ENCODE data around the gene SYNPO2. TPM values are rescaled to one million over a fixed set of nuclear protein-coding genes. Genes with fewer than 3 reads are reported as not detected.

The SYNPO2 gene
- polyA plus RNA-seq, 1 experiment = 5.1 TPM

DNA sequence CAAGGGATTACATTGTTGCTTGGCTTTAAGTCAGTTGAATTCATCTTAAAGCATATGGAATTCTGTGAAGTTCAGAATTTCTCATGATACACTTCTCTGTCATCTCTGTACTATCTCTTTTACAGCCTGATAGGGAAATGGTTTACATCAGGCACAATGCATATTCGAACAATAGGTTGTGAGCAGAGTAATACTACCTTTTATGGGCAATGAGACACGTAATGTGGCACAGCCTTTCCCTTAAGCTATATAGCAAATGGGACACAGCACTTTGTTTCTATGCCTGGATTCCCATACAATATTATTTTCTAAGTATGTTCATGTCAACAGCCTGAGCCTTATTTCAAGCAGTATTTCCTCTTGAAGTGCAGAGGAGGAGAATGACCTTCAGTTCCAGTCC, 58.4 kb downstream of the SYNPO2 start:
- TF ChIP-seq, protein P1, sequence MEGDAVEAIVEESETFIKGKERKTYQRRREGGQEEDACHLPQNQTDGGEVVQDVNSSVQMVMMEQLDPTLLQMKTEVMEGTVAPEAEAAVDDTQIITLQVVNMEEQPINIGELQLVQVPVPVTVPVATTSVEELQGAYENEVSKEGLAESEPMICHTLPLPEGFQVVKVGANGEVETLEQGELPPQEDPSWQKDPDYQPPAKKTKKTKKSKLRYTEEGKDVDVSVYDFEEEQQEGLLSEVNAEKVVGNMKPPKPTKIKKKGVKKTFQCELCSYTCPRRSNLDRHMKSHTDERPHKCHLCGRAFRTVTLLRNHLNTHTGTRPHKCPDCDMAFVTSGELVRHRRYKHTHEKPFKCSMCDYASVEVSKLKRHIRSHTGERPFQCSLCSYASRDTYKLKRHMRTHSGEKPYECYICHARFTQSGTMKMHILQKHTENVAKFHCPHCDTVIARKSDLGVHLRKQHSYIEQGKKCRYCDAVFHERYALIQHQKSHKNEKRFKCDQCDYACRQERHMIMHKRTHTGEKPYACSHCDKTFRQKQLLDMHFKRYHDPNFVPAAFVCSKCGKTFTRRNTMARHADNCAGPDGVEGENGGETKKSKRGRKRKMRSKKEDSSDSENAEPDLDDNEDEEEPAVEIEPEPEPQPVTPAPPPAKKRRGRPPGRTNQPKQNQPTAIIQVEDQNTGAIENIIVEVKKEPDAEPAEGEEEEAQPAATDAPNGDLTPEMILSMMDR (IDR thresholded peaks at IDR 0.05; ENCODE audit: low read depth, low read length) = no peak
- CTCF ChIA-PET = no interaction called here
- no peak for DNase-seq (ENCODE audit: low read depth, low spot score)
- H3K9me3 ChIP-seq (ENCODE audit: control insufficient read depth, insufficient read depth, low read length) = no peaks in the 10 kb centered on the region
- POLR2A ChIA-PET = no interaction called here
- H3K27me3 ChIP-seq (ENCODE audit: control insufficient read depth, insufficient read depth, low read length) = no peaks in the 10 kb centered on the region
- no peak overlapping the region for H3K4me3 ChIP-seq (ENCODE audit: low read depth, low read length)
- H3K27ac ChIP-seq (ENCODE audit: low read depth, low read length) = no peak overlapping the region

DNA sequence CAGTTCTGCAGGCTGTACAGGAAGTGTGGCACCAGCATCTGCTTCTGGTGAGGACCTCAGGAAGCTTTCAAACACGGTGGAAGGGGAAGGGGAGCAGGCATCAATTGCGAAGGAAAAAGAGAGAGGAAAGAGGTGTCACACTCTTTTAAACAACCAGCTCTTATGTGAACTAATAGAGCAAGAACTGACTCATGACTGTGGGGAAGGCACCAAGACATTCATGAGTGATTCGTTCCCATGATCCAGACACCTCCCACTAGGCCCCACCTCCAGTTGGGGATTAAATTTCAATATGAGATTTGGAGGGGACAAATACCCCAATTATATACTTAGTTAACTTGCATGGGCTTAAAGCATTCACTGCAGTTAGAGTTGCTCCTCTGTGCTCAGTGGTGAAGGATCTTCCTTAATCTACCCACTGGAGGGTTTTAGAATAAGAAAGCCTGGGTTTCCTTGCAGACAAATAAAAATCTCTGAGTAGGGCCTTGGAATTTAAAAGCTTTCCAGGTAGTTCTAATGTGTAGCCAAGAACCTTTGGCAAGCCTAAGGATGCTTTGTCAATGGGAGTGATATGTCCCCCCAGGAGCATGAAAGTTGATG, 60.0 kb downstream of the SYNPO2 start:
- H3K4me3 ChIP-seq (ENCODE audit: low read depth, low read length) = no peak overlapping the region
- H3K9me3 ChIP-seq (ENCODE audit: control insufficient read depth, insufficient read depth, low read length) = no peaks in the 10 kb centered on the region
- ChIA-PET CTCF (no interaction called here), POLR2A (no interaction called here)
- no peak for DNase-seq (ENCODE audit: low read depth, low spot score)
- TF ChIP-seq, protein P1 (IDR thresholded peaks at IDR 0.05; ENCODE audit: low read depth, low read length) = no peak
- H3K27ac ChIP-seq (ENCODE audit: low read depth, low read length) = no peak overlapping the region
- no peaks in the 10 kb centered on the region for H3K27me3 ChIP-seq (ENCODE audit: control insufficient read depth, insufficient read depth, low read length)

DNA sequence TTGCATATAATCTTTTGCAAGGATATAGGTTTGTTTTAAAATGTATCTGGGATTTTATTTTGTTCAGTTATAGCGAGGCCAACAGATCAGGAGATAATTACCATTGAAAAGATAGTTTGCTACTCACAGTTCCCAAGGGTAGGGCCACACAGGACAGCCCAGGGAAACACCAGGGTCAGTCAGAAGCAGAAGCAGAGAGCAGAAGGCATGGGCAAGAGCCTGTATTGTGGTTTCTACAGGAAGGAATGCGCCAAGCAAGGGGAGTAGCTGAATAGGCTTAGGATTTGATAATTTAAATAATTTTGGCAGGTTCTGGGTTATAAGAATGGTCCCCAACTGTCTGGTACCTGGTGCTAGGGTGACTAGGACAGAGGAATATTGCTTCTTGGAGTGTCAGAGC, 61.6 kb downstream of the SYNPO2 start:
- POLR2A ChIA-PET = no interaction called here
- TF ChIP-seq, protein P1 (IDR thresholded peaks at IDR 0.05; ENCODE audit: low read depth, low read length) = no peak
- DNase-seq (ENCODE audit: low read depth, low spot score) = no peak
- H3K27me3 ChIP-seq (ENCODE audit: control insufficient read depth, insufficient read depth, low read length) = no peaks in the 10 kb centered on the region
- H3K27ac ChIP-seq (ENCODE audit: low read depth, low read length) = no peak overlapping the region
- no peak overlapping the region for H3K4me3 ChIP-seq (ENCODE audit: low read depth, low read length)
- no peaks in the 10 kb centered on the region for H3K9me3 ChIP-seq (ENCODE audit: control insufficient read depth, insufficient read depth, low read length)
- CTCF ChIA-PET = no interaction called here

DNA sequence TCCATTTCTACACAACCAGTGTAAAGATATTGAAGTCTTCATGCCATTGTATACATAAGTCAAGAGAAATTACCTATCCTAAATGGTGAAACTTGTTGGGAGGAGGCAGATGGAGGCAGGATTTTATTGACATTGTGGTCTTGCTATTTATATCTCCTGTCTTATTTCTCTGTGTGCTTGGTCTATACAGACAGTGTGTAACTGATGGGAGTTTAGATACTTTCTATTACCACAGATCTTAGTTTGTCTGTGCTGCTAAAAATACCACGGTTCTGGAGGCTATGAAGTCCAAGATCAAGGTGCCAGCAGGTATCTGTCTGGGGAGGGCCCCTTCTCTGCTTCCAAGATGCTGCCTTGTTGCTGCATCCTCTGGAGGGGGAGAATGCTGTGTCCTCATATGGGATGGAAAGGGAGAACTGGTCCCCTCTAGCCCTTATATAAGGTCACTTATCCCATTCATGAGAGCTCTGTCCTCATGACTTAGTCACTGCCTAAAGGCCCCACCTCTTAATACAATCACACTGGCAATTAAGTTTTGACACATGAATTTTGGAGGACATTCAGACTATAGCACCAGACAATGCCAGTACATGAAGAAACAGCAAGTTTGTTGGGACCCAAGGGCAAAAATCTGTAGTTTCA, 62.4 kb downstream of the SYNPO2 start:
- ChIA-PET POLR2A (no interaction called here), CTCF (interaction anchor here (1.5 kb wide), 1 partner anchor 180 kb away, joined by 3 read pairs; no protein-coding TSS in a partner anchor)
- H3K4me3 ChIP-seq (ENCODE audit: low read depth, low read length) = no peak overlapping the region
- no peaks in the 10 kb centered on the region for H3K27me3 ChIP-seq (ENCODE audit: control insufficient read depth, insufficient read depth, low read length)
- no peak overlapping the region for H3K27ac ChIP-seq (ENCODE audit: low read depth, low read length)
- H3K9me3 ChIP-seq (ENCODE audit: control insufficient read depth, insufficient read depth, low read length) = no peaks in the 10 kb centered on the region
- TF ChIP-seq, protein P1 (IDR thresholded peaks at IDR 0.05; ENCODE audit: low read depth, low read length) = no peak
- DNase-seq (ENCODE audit: low read depth, low spot score) = no peak

DNA sequence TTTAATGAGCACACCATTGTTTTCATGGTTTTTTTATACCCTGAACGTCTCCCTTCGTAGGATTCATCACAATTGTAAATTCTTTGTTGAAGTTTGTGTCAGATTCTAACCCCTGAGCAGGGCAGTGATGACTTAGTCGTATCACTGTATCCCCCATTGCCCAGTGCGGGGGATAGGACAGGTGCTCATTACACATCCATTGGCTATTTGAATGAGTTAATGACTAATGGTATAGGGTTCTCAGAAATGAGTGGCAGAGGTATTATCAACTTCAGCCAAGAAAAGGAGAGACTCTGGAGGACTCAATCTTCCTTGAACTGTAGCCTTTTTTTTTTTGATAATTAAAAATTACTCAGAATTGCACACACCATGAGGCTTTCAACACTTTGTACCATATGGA, 64.6 kb downstream of the SYNPO2 start:
- TF ChIP-seq, protein P1 (IDR thresholded peaks at IDR 0.05; ENCODE audit: low read depth, low read length) = no peak
- POLR2A ChIA-PET = interaction anchor here (0.7 kb wide), 1 partner anchor 224 kb away, joined by 3 read pairs; no protein-coding TSS in a partner anchor
- no peaks in the 10 kb centered on the region for H3K27me3 ChIP-seq (ENCODE audit: control insufficient read depth, insufficient read depth, low read length)
- no peak for DNase-seq (ENCODE audit: low read depth, low spot score)
- no peak overlapping the region for H3K27ac ChIP-seq (ENCODE audit: low read depth, low read length)
- CTCF ChIA-PET = interaction anchor here (1.0 to 1.9 kb wide), 2 partner anchors 9 to 62 kb away, joined by 4 to 7 read pairs; no protein-coding TSS in a partner anchor
- H3K9me3 ChIP-seq (ENCODE audit: control insufficient read depth, insufficient read depth, low read length) = no peaks in the 10 kb centered on the region
- no peak overlapping the region for H3K4me3 ChIP-seq (ENCODE audit: low read depth, low read length)

Data from AG04450 (cell line).